NCI-H774 (cell line): Measurements from ENCODE around the gene MRTFA.
"Not testable (repeated sequence)": the region's sequence is repeated elsewhere in the genome, so short reads cannot be mapped to it uniquely, and the experiment has no call there.

Experiments
- DNase-seq: peaks from one replicate; lab custom pipeline; 2025; lab: John Stamatoyannopoulos, UW

The MRTFA gene

GRCh38 chr22:40636380-40637182 is at the start of gene MRTFA:
Gene MRTFA, minus strand, starts transcription at chr22:40636719.
- DNase-seq = peak; percentile 91

- DNase-seq = no peak
Observed at GRCh38 chr22:40685406-40685805, 48.9 kb upstream of the MRTFA start.

GRCh38 chr22:40684728-40685127 is 48.2 kb upstream of the MRTFA start:
- no peak for DNase-seq

- DNase-seq = no peak
Observed at GRCh38 chr22:40681451-40681850, 44.9 kb upstream of the MRTFA start.

- no peak for DNase-seq
Observed at GRCh38 chr22:40680819-40681183, 44.3 kb upstream of the MRTFA start.

- no peak for DNase-seq
Observed at GRCh38 chr22:40679964-40680818, 43.7 kb upstream of the MRTFA start.

GRCh38 chr22:40679249-40679963 is 42.9 kb upstream of the MRTFA start, which contains the start of gene MCHR1:
Gene MCHR1, plus strand, starts transcription at chr22:40679484. Its CDS starts 169 bp downstream, at chr22:40679653.
- DNase-seq = no peak

- no peak for DNase-seq
Observed at GRCh38 chr22:40678493-40679248, 42.2 kb upstream of the MRTFA start.

- no peak for DNase-seq
Observed at GRCh38 chr22:40676644-40677043, 40.1 kb upstream of the MRTFA start.

- not testable (repeated sequence) for DNase-seq
Observed at GRCh38 chr22:40676166-40676565, 39.6 kb upstream of the MRTFA start.

GRCh38 chr22:40674274-40674673 is 37.8 kb upstream of the MRTFA start:
- DNase-seq = no peak

GRCh38 chr22:40673017-40673416 is 36.5 kb upstream of the MRTFA start:
- DNase-seq = no peak

GRCh38 chr22:40671796-40672360 is 35.4 kb upstream of the MRTFA start:
- DNase-seq = no peak

- DNase-seq = no peak
Observed at GRCh38 chr22:40671369-40671768, 34.9 kb upstream of the MRTFA start.

- no peak for DNase-seq
Observed at GRCh38 chr22:40670058-40670457, 33.5 kb upstream of the MRTFA start.

GRCh38 chr22:40668611-40669411 is 32.3 kb upstream of the MRTFA start:
- no peak for DNase-seq

- DNase-seq = no peak
Observed at GRCh38 chr22:40666151-40666848, 29.8 kb upstream of the MRTFA start.

GRCh38 chr22:40665312-40665711 is 28.8 kb upstream of the MRTFA start:
- no peak for DNase-seq

- no peak for DNase-seq
Observed at GRCh38 chr22:40661671-40662070, 25.2 kb upstream of the MRTFA start.

GRCh38 chr22:40660730-40661129 is 24.2 kb upstream of the MRTFA start:
- DNase-seq = no peak
